ENCODE measurements around the gene SPOCK3.

- no peak for TF ChIP-seq CTCF (IDR thresholded peaks at IDR 0.05)
- no peak for TF ChIP-seq POLR2A (IDR thresholded peaks at IDR 0.05)
These were observed 500.6 kb downstream of the SPOCK3 start for GRCh38 chr4:166733686-166734085.

Data from right lobe of liver (tissue), 4 donors.